ENCODE data around the gene SEC14L1.

- TF ChIP-seq, protein P1, sequence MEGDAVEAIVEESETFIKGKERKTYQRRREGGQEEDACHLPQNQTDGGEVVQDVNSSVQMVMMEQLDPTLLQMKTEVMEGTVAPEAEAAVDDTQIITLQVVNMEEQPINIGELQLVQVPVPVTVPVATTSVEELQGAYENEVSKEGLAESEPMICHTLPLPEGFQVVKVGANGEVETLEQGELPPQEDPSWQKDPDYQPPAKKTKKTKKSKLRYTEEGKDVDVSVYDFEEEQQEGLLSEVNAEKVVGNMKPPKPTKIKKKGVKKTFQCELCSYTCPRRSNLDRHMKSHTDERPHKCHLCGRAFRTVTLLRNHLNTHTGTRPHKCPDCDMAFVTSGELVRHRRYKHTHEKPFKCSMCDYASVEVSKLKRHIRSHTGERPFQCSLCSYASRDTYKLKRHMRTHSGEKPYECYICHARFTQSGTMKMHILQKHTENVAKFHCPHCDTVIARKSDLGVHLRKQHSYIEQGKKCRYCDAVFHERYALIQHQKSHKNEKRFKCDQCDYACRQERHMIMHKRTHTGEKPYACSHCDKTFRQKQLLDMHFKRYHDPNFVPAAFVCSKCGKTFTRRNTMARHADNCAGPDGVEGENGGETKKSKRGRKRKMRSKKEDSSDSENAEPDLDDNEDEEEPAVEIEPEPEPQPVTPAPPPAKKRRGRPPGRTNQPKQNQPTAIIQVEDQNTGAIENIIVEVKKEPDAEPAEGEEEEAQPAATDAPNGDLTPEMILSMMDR (IDR thresholded peaks at IDR 0.05), result no peak
- no peak for TF ChIP-seq POLR2AphosphoS5 (IDR thresholded peaks at IDR 0.05)
- no peak for TF ChIP-seq POLR2A (IDR thresholded peaks at IDR 0.05)
- no peak for TF ChIP-seq EP300 (IDR thresholded peaks at IDR 0.05)
These were observed 93.9 kb downstream of the SEC14L1 start for GRCh38 chr17:77234695-77235094.
